Esophagus squamous epithelium (tissue), 5 donors: ENCODE measurements around the gene CDK1. TPM values are rescaled to one million over a fixed set of nuclear protein-coding genes. Genes with fewer than 3 reads are reported as not detected.

Source experiments
- DNase-seq: peaks from one replicate; lab custom pipeline; 2025; lab: John Stamatoyannopoulos, UW
- H3K27ac ChIP-seq, 4 donors: fragments of 200-600 bp; sonication (generic); one replicate each; pipeline ENCODE4 v1.5.1; 2016 to 2019; ENCODE audit warnings: mild to moderate bottlenecking in 1 of 4
- H3K27me3 ChIP-seq, 4 donors: fragments of 200-600 bp; sonication (generic); 1 replicate in 3 of 4; 2 replicates in 1 of 4; pipeline versions ENCODE4 v1.5.1 to v1.6.0; 2017 to 2021; ENCODE audit warnings: antibody characterized with exemption in 1 of 4
- H3K36me3 ChIP-seq, 3 donors: fragments of 200-600 bp; sonication (generic); one replicate each; pipeline ENCODE4 v1.5.1; 2016 to 2019
- H3K4me1 ChIP-seq, 3 donors: fragments of 200-600 bp; sonication (generic); one replicate each; pipeline ENCODE4 v1.5.1; 2017 to 2019
- H3K4me3 ChIP-seq, 4 donors: fragments of 200-600 bp; sonication (generic); 1 replicate in 3 of 4; 2 replicates in 1 of 4; pipeline ENCODE4 v1.5.1; 2016 to 2019; ENCODE audit warnings: mild to moderate bottlenecking in 2 of 4, moderate library complexity in 1 of 4
- H3K9me3 ChIP-seq, 3 donors: fragments of 200-600 bp; sonication (generic); one replicate each; pipeline ENCODE4 v1.5.1; 2016 to 2019
- POLR2A ChIP-seq, 4 donors: fragments of 450-650 bp; IDR thresholded peaks; one replicate each; pipeline ENCODE4 v1.6.1; 2017; ENCODE audit warnings: antibody characterized with exemption in 4 of 4, mild to moderate bottlenecking in 4 of 4, moderate library complexity in 3 of 4
- WGBS, 2 donors: methylation state at CpG; one replicate each; pipeline ENCODE4 v1.1.5; 2018; 5-methylcytosine and 5-hydroxymethylcytosine counted together
- intact Hi-C: fragments of 100-400 bp; cut with DNase I; formaldehyde crosslinking; loops from one replicate; pipeline ENCODE4 v1.15.0; 2022
- total RNA-seq, 4 donors: library from RNA; depleted of rRNA; stranded (reverse); fragments of >200 nt; gene quantifications; one replicate each; pipeline ENCODE4 v1.1.0, GENCODE V29; 2016
- TF ChIP-seq, protein P1 (sequence below), 6 experiments: fragments of 450-650 bp in 4 of 6; fragments of 200-600 bp in 2 of 6; sonication (generic) in 2 of 6; IDR thresholded peaks; one replicate each; pipeline ENCODE4 v1.5.1; 2016 to 2019; ENCODE audit warnings: antibody characterized with exemption in 6 of 6, mild to moderate bottlenecking in 4 of 6, moderate library complexity in 4 of 6
- donor health status: DM: yes; HTN: yes; CAD: no.

Gene CDK1
- total RNA-seq, 4 donors from 2014 or later = 10.2 to 50.4 (median 31.0) TPM

DNA sequence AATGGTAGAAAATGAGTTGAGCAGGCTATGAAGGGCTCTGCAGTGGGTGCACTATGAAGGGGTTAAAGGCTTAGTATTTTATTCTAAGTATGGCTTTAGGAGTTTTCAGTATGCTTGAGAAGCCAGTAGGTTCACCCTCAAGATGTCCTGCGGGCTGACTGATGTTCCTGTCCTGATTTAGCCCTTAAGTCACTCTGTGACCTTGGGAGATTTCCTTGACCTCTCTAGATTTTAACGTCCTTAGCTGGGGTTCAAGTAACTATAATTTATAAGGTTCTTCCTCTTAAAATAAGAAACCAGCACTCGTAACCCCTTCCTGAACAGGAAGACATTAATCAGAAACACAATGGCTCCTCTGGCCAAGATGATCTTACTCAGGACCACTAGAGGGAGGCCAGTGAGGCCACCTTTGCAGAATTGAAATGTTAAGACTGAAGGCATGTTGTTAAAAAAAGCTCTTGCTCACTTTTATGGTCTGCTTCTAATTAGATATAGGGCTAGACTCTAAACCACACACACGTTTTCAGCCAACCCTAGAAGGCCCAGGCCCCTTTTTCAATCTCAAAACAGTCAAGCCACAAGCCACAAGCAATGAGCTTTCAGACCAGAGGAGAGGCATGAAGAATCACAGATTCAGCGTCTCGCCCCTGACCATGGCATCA is 41.9 kb downstream of the CDK1 start:
- Histone ChIP-seq H3K4me3 (no peak overlapping the region), H3K36me3 (no peaks in the 10 kb centered on the region), H3K4me1 (peaks cover 0 to 32% (median 4%) of the 10 kb centered on the region in 3 donors), H3K27ac (no peak overlapping the region), H3K9me3 (no peaks in the 10 kb centered on the region), H3K27me3 (no peaks in the 10 kb centered on the region)
- TF ChIP-seq POLR2A (IDR thresholded peaks at IDR 0.05) = no peak
- TF ChIP-seq, protein P1, sequence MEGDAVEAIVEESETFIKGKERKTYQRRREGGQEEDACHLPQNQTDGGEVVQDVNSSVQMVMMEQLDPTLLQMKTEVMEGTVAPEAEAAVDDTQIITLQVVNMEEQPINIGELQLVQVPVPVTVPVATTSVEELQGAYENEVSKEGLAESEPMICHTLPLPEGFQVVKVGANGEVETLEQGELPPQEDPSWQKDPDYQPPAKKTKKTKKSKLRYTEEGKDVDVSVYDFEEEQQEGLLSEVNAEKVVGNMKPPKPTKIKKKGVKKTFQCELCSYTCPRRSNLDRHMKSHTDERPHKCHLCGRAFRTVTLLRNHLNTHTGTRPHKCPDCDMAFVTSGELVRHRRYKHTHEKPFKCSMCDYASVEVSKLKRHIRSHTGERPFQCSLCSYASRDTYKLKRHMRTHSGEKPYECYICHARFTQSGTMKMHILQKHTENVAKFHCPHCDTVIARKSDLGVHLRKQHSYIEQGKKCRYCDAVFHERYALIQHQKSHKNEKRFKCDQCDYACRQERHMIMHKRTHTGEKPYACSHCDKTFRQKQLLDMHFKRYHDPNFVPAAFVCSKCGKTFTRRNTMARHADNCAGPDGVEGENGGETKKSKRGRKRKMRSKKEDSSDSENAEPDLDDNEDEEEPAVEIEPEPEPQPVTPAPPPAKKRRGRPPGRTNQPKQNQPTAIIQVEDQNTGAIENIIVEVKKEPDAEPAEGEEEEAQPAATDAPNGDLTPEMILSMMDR (IDR thresholded peaks at IDR 0.05) = peak in 1 of 6 experiments; percentile 8
- intact Hi-C loops = no loop called here
- no peak for DNase-seq
- 67 to 73% methylated on average over 5 to 6 of the region's 6 CpGs for WGBS, 2 donors

DNA sequence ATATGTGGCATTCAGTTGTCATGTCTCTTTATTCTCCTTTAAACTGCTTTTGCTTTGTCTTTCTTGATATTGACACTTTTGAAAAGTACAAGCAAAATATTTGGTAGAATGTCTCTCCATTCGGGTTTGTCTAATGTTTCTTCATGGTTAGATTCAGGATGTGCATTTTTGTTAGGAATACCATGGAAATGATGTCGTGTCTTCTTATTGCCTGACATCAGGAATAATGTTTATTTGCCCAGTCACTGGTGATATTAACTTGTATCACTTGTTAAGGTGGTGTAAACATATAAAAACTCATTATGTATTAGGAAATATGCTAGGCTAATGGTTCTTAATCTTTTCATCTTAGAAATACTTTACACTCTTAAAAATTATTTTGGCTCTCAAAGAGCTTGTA is 43.4 kb downstream of the CDK1 start:
- H3K27me3 ChIP-seq = no peaks in the 10 kb centered on the region
- no peak overlapping the region for H3K4me3 ChIP-seq
- WGBS, 2 donors = 66 to 76% methylated on average over 2 of the region's 2 CpGs
- no peaks in the 10 kb centered on the region for H3K9me3 ChIP-seq
- H3K27ac ChIP-seq = no peak overlapping the region
- no peak for DNase-seq
- peaks cover 0 to 29% (median 4%) of the 10 kb centered on the region in 3 donors for H3K4me1 ChIP-seq
- no peak for TF ChIP-seq POLR2A (IDR thresholded peaks at IDR 0.05)
- TF ChIP-seq, protein P1 (IDR thresholded peaks at IDR 0.05) = no peak
- H3K36me3 ChIP-seq = no peaks in the 10 kb centered on the region
- intact Hi-C loops = no loop called here

GRCh38 chr10:60822809-60823208 is 44.5 kb downstream of the CDK1 start:
- H3K27me3 ChIP-seq = no peaks in the 10 kb centered on the region
- peaks cover 0 to 17% (median 0%) of the 10 kb centered on the region in 3 donors for H3K4me1 ChIP-seq
- H3K9me3 ChIP-seq = no peaks in the 10 kb centered on the region
- H3K36me3 ChIP-seq = no peaks in the 10 kb centered on the region
- intact Hi-C loops = no loop called here
- 56 to 74% methylated on average over 4 of the region's 4 CpGs for WGBS, 2 donors
- no peak overlapping the region for H3K27ac ChIP-seq
- no peak for DNase-seq
- H3K4me3 ChIP-seq = no peak overlapping the region
- TF ChIP-seq, protein P1 (IDR thresholded peaks at IDR 0.05) = no peak
- TF ChIP-seq POLR2A (IDR thresholded peaks at IDR 0.05) = no peak

GRCh38 chr10:60823324-60823723 is 45.0 kb downstream of the CDK1 start:
- H3K27ac ChIP-seq = no peak overlapping the region
- no peaks in the 10 kb centered on the region for H3K36me3 ChIP-seq
- intact Hi-C loops = no loop called here
- 75 to 85% methylated on average over 1 of the region's 1 CpG for WGBS, 2 donors
- H3K4me1 ChIP-seq = peaks cover 0 to 12% (median 0%) of the 10 kb centered on the region in 3 donors
- DNase-seq = no peak
- H3K9me3 ChIP-seq = no peaks in the 10 kb centered on the region
- no peaks in the 10 kb centered on the region for H3K27me3 ChIP-seq
- no peak overlapping the region for H3K4me3 ChIP-seq
- TF ChIP-seq POLR2A (IDR thresholded peaks at IDR 0.05) = no peak
- TF ChIP-seq, protein P1 (IDR thresholded peaks at IDR 0.05) = no peak

DNA sequence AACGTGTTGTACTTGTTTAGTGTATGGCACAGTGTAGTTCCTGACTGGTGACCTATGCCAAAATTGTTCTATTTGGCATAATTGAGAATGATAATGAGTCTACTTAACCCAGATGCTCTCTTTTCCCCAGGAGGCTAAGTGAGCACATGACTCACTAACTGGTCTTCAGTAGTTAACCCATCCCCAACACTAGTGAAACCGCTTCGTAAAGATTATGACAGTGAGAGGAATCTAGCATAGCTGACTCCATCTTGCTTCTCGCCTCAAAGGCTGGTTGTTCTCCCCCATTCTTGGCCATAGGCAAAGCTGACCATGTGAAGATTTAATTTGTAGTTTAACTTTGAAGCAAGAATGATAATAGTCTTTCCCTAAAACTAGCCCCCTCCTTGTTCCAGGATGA is 47.2 kb downstream of the CDK1 start:
- no peak for TF ChIP-seq POLR2A (IDR thresholded peaks at IDR 0.05)
- TF ChIP-seq, protein P1 (IDR thresholded peaks at IDR 0.05) = no peak
- no peaks in the 10 kb centered on the region for H3K36me3 ChIP-seq
- no peak overlapping the region for H3K4me3 ChIP-seq
- H3K9me3 ChIP-seq = no peaks in the 10 kb centered on the region
- no peaks in the 10 kb centered on the region for H3K4me1 ChIP-seq
- intact Hi-C loops = no loop called here
- no peak overlapping the region for H3K27ac ChIP-seq
- WGBS, 2 donors = 67 to 83% methylated on average over 4 of the region's 4 CpGs
- no peaks in the 10 kb centered on the region for H3K27me3 ChIP-seq
- DNase-seq = no peak
